Measurements from ENCODE around the gene REG4.

DNA sequence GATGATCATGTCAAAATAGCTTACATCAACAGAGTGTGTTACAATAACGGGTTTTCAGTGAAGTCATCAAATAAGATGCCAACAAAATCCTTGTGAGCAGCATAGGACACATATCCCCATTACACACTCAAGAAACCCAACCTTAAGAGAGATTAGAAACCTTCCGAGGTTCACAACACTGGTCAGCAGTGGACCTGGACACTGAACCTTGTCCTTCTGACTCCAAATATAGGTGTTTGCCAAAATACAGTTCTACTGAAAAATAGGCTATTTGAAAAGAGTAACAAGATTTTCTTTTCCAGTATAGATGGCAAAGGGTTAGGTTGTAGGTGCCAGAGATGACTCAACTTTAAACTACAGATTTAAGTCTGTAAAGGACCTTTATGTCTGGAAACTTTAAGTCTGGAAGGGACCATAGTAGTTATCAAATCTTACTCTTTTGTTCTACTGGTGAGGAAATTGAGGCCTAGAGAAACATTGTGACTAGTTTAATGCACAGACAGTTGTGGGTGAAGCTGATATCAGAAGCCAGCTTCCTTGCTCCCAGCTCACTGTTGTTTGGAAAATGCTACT lies 811 bp upstream of the REG4 start:
- TF ChIP-seq YY1 (tag by site-specific recombination; IDR thresholded peaks at IDR 0.05) (no peak), ZNF239 (tag by site-specific recombination; IDR thresholded peaks at IDR 0.05) (no peak), ZBTB17 (tag by site-specific recombination; IDR thresholded peaks at IDR 0.05) (no peak), ZNF2 (tag by site-specific recombination; IDR thresholded peaks at IDR 0.05) (no peak)
- TF ChIP-seq, protein P1, sequence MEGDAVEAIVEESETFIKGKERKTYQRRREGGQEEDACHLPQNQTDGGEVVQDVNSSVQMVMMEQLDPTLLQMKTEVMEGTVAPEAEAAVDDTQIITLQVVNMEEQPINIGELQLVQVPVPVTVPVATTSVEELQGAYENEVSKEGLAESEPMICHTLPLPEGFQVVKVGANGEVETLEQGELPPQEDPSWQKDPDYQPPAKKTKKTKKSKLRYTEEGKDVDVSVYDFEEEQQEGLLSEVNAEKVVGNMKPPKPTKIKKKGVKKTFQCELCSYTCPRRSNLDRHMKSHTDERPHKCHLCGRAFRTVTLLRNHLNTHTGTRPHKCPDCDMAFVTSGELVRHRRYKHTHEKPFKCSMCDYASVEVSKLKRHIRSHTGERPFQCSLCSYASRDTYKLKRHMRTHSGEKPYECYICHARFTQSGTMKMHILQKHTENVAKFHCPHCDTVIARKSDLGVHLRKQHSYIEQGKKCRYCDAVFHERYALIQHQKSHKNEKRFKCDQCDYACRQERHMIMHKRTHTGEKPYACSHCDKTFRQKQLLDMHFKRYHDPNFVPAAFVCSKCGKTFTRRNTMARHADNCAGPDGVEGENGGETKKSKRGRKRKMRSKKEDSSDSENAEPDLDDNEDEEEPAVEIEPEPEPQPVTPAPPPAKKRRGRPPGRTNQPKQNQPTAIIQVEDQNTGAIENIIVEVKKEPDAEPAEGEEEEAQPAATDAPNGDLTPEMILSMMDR (tag by site-specific recombination; IDR thresholded peaks at IDR 0.05), result no peak

Measured in HEK293 (cell line).